Breast epithelium (tissue), 3 donors: ENCODE data around the gene CPXM2.

ENCODE experiments used
- CTCF ChIP-seq, 3 donors: fragments of 450-650 bp; IDR thresholded peaks; one replicate each; pipeline ENCODE4 v1.5.1; 2016 to 2017; ENCODE audit warnings: antibody characterized with exemption in 3 of 3, mild to moderate bottlenecking in 3 of 3, moderate library complexity in 3 of 3
- POLR2AphosphoS5 ChIP-seq, 3 donors: sonication (generic); formaldehyde crosslinking; IDR thresholded peaks; one replicate each; pipeline ENCODE4 v1.6.1; 2017; ENCODE audit warnings: antibody characterized with exemption in 3 of 3

GRCh38 chr10:123854498-123854897 lies 37.1 kb downstream of the CPXM2 start:
- TF ChIP-seq CTCF (IDR thresholded peaks at IDR 0.05) (no peak), POLR2AphosphoS5 (IDR thresholded peaks at IDR 0.05) (no peak)
